Activated naive CD4-positive, alpha-beta T cell treated with anti-CD3 and anti-CD28 coated beads, Interleukin-2, amount 50 U/mL, for 16 hours (primary cell): ENCODE data around the gene AGBL1.

Source experiments
- DNase-seq: peaks from one replicate; pipeline ENCODE4 v3.0.0-alpha.2; 2020

AGBL1 gene

DNA sequence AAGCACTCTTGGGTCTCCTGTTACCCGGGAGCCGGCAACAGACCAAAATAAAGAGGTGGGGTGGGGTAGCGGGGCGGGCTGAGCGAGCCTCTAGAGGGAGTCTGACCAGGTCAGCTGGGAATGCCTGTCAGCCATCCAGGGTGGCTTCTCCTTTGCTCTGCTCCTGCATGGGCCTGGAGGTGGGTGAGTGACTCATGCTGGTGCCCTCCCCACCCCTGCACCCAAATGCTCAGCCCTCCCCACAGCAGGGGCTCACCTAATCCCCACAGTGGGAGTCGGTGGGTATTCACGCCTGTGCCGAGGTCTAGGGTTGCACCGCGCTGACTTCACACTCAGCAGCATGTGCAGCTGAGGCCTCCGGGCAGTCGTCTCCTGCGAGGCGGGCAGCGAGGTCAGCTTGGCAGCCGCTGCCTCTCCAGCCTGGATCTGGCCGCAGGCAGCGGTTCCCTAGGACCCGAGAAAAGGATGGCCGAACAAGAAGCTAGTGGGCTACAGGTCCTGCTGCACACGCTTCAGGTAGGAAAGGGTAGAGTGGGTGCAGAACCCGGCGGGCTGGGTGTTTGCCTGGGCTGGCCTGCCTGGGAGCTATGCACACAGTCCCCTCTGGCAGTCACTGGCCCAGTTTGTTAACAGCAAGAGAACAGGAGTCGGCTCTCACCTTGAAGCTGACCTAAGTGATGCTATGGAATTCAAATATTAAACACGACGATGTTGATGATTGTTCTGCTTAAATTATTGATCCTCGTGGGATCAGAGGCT lies at the start of gene AGBL1:
AGBL1 (plus strand) TSS at position 364 of the 759 bp plus-strand sequence.
- no peak for DNase-seq

DNA sequence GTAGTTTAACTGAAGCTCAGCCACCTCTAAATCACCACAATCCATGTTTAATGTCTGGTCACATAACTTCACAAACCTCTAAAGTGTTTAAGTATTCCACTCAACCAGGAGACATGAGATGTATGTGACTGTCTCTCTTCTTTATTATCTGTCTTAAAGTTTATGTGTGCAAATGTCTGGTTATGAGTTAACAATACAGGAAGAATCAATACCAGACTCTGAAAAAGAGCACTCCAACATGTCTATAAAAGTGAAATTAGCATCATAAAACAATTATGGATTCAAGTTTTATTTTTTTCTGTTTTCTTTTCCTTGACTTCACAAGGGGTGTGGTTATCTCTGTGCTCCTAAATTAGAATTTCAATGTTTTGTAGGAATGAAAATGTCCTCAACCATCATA lies 44.8 kb upstream of the AGBL1 start:
- DNase-seq = no peak

DNA sequence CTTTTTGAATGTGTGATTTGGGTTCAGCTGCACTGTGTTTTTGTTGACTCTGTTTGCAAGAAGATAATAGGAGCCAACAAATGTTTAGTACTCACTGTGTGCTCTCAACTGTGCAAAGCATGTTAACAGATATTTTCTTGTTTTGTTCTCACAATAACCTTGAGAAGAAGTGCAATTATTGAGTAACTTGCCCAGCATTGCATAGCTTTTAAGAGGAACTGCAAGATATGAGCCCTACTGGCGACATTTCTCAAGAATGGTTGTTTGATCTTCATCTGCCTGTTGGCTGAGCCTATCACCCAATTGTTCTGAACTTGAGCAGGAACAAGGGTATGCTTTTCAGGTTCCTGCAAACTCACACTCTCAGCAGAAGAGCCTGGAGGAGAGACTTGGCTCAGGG lies 43.4 kb upstream of the AGBL1 start:
- DNase-seq = no peak

DNA sequence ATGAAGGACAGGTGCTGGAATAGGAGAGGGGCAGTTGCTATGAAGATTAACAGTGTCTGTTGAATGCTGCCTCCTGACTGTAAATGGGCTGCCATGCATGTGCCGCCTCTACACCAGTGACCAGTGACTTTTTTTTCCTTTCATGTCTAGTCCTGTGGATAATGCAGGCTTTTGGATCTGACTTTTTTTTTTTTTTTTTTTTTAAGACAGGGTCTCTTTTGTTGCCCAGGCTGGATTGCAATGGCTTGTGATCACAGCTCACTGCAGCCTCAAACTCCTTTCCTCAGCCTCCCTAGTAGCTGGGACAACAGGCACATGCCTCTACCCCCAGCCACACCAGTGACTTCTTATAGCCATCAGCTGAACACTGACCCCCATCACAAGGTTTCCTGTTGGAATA lies 41.2 kb upstream of the AGBL1 start:
- DNase-seq = no peak

DNA sequence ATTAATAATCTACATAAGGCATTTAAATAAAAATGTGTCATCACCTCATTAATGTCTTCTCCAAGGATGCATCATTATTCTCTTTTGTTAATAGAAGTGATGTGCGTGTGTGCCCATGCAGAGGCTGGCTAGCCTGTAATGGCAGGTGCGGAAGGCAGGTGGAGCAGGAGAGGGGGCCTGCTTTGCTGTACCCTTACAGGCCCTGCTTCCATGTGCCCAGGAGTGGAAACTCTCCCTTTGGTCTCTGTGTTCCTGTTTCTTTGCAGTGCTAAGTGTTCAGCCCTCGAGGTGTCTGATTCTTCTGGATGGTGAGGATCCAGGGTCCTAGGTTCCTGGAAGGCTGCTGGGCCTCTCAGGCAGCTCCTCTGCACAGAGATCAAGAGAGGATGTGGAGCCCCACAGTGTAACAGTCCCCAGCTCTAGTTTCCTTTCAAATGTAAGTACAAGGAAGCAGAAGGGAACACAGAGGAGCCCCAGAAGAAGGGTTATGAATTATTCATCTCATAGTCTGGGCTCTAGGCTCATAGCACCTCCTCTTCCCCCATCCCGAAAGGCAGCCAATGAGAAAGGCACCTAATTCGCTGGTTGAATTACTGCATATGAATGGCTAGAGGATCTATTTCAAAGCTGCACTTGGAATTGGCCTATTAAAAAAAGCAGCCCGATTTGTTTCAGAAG lies 39.2 kb upstream of the AGBL1 start:
- DNase-seq = no peak

- DNase-seq = no peak
These were observed 38.3 kb upstream of the AGBL1 start for GRCh38 chr15:86041399-86041798.

GRCh38 chr15:86042226-86042625 lies 37.4 kb upstream of the AGBL1 start:
- no peak for DNase-seq

DNA sequence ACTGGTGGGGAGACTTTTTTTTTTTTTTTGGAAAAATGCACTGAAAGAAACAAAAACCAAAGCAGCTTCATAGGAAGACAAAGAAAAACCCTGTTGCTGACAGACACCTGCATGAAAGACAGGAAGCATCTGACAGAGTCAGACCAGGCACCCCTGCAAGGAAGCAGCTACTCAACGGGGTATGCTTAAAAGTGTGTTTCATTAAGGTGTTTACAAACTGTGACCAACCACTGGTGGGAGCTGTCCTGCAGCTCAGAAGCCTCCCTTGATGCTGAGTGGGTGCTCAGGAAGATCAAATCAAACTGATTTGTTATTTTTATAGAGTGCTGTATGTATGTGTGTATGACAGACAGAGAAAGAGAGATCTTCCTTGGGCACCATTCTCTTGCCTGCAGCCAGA lies 34.7 kb upstream of the AGBL1 start:
- DNase-seq = no peak

DNA sequence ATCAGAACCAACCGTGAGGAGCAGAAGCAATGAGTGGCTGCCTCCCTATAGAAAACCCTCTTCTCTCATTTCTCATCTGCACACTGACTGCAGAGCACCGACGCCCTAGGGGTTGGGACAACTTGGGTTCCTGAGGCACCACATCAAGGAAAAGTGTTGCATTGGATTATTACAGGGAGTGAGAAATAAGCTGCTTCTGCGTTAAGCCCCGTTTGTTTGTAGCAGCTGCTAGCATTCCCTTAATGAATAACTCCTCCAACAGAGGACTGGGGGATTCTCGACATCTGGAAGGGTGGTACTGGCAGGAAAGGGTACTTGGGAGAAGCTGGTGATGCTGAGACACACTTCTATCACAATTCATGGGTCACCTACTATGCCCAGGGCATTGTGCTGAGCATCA lies 25.3 kb upstream of the AGBL1 start:
- DNase-seq = no peak

DNA sequence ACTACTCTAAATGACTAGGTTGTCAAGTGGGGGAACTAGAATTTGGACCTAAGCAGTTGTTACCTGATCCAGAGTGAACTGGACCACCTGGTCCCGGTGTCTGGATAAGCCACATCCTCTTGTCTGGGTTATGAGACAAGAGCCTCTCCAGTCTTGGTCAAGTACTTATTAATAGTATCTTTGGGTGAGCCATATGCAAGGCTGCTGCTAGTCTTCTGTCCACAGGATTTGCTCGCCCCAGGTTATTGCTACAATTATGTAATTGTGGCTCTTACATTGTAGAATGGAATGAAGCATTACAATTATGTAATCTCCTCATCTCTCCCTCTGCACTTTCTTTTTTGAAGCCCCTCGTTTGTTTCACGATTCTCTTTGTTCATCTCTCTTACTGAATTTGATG lies 24.0 kb upstream of the AGBL1 start:
- no peak for DNase-seq

DNA sequence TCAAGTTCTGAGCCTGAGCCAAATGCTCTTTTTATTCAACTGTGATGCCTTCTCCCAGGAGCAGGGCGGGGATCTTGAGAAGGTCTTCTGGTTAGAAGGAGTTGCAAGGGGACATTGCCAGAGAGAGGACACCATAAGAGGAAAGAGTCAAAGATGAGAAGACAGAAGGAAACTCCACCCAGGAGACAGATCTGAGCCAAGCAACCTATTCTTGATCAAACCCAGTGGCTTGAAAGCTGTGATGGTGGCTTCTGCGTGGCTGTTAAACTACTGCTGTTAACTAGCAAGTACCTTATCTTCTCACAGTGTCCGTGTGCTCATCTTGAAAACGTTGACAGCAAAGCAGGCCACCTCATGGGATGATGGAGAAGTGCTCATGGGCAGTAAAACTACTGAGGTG lies 19.8 kb upstream of the AGBL1 start:
- DNase-seq = no peak

DNA sequence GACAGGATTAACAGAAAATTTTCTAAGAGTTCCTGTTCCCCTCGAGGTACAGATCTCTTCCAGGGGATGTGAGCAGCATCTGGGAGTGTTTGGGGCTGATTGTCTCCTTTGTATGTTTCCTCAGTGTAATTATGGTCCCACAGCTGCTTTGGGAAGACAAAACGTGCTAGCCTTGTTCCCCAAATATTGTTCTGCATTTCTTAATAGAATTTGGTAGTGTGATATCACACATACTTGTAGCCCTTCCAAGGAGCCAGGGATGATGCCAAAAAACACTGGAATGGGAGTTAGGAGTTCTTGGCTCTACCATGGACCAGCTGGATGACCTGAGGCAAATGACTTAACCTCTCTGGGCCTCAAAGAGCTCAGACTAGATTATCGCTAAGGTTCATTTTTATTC lies 19.0 kb upstream of the AGBL1 start:
- no peak for DNase-seq

GRCh38 chr15:86061581-86061980 lies 18.1 kb upstream of the AGBL1 start:
- DNase-seq = no peak

DNA sequence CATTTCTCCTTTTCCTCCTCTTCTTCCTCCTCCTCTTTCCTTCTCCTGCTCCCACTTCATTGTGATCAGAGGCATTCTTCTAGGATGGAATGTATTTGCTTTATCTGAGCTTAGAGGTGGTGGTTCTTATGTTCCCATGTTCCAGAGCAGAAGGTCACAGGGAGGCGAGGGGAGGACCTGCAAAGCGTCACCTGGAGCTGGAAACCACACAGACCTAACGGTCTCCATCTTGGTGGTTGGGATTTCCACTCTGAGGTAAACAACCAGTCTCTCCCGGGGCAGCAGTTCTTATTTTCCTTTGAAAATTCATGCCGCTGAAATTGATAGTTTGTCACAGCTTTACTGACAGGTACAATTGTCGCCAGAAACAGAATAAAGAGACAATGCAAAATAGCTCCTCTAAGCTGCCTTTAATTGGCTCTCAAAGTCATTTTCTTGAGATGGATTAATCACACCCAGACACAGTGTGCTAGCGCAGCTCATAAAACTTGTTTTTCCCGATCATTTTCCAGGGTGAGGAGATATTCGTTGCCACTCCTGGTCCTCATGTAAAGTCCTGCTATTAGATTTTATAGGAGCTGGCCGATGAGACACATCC lies 16.9 kb upstream of the AGBL1 start:
- DNase-seq = no peak

DNA sequence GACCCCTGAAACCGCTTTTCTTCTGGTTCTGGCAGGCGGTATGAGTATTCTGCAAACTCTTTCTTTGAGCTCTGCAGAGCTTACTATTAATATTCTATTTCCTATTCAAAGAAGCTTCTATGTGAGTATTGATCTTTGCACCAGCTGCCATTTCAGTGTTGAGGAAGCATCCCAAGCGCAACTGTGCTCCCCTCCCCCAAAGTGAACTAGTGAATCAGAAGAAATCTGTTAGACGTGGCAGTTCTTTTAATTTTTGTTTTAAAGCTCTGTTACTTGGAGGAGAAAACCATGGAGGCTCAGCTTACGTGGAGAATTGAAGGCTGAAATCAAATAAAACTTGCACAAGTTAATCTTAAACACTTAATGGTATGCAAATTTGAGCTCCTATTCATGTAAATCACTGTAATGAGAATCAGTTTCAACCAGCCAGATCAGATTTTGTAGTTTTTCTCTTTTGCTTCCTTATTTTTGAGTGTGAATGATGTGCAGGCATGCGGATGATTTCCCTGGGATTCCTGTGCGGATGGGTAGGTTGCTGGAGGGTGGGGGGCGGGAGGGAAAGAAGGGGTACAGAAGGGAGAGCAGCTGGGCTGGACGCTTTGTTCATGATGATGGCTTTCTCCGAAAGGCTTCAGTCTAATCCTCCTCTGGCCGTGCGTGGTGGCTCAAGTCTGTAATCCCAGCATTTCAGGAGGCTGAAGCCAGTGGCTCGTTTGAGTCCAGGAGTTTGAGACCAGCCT lies 16.1 kb upstream of the AGBL1 start:
- no peak for DNase-seq

DNA sequence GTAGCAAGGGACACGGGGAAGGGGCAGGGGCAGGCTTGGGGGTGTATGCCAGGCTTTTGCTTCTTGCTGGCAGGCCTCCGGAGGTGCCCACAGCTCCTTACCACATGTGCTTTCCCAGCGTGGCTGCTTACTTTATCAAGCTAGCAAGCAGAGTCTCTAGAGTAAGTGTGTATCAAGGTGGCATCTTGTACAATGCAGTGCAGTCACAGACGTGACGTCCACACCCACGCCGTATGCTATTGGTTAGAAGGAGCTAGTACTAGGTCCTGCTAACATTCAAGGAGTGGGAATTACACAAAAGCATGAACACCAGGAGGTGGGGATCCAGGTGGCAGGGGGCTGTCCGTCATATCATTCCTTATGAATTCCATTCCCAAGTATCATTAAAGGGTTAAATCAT lies 15.3 kb upstream of the AGBL1 start:
- DNase-seq = no peak

- DNase-seq = no peak
These were observed 13.4 kb upstream of the AGBL1 start for GRCh38 chr15:86066174-86066834.

DNA sequence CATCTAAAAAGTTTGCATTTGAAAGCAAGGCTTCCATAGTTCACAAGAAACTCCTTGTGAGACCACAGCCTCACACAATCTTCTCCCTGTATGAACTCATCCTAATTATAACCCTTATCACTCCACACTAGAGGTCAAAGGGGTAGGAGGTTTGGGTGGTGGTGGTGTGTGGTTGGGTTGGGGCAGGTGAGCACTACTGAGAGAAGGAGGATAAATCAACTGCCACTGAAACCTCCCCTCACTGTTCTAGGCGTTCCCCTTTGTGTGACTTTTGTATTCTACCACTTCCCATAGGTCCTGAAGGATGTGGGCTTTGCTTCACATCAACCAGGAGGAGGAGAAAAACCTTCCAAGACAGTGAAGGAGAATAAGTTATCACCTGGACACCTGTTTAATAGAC lies 6.4 kb upstream of the AGBL1 start:
- no peak for DNase-seq

GRCh38 chr15:86076468-86076867 lies 3.2 kb upstream of the AGBL1 start:
- no peak for DNase-seq

DNA sequence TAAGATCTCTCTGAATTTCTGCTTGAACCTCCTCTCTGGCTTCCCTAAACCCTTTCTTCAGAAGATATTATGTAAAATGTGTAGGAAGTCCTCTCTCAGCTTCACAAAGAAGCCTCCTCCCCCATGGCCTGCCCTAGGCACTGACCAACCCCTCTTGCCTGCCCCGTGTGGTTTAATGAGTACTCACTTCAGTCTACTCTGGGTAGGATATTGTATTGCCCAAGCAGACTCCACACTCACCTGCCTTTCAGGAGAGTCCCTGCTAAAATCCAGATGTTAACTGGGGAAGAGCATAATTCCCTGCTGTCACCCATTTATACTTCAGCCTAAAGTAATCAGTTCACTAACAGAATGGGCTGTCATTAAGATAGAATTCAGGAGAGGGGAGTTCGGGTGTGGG lies 2.6 kb upstream of the AGBL1 start:
- no peak for DNase-seq

DNA sequence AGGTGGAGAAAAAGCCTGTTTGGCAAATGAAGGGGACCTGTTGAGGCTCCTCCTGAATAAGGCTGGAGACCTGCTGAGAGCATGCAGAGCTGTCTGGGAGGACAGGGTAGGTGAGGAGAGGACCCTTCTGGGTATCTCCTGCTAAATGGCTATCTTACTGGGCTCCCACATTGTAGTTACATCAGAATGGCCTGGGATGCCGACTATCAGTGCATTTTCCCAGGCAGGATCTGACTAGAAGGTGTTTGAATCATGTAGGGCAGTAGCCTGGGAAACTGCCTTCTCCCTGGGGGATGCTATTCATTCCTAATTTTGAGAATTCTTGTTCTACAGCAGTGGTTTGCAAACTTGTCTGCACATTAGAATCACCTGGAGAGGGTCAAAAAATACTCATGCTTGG lies 631 bp downstream of the AGBL1 start:
- no peak for DNase-seq

GRCh38 chr15:86082619-86083380 lies 3.1 kb downstream of the AGBL1 start:
- DNase-seq = no peak
